GM21381 (cell line): ENCODE results near the gene XYLT1.

ENCODE experiments used
- ATAC-seq: cut with Tn5 transposase; IDR thresholded peaks from one replicate; pipeline ENCODE4 v1.9.1; 2021; ENCODE audit warnings: mild to moderate bottlenecking, moderate library complexity; ENCODE audit not compliant: unreplicated experiment

The XYLT1 gene

GRCh38 chr16:17294856-17295255 is 175.9 kb downstream of the XYLT1 start:
- no peak for ATAC-seq

GRCh38 chr16:17293813-17294558 is 176.8 kb downstream of the XYLT1 start:
- ATAC-seq = no peak

GRCh38 chr16:17291289-17291688 is 179.5 kb downstream of the XYLT1 start:
- no peak for ATAC-seq

- ATAC-seq = no peak
Measured at GRCh38 chr16:17289674-17290635, 180.8 kb downstream of the XYLT1 start.

GRCh38 chr16:17289050-17289449 is 181.7 kb downstream of the XYLT1 start:
- ATAC-seq = no peak

- ATAC-seq = no peak
Measured at GRCh38 chr16:17287166-17287800, 183.5 kb downstream of the XYLT1 start.

- ATAC-seq = no peak
Measured at GRCh38 chr16:17286443-17286842, 184.3 kb downstream of the XYLT1 start.

- no peak for ATAC-seq
Measured at GRCh38 chr16:17283016-17283415, 187.7 kb downstream of the XYLT1 start.

GRCh38 chr16:17282247-17282646 is 188.5 kb downstream of the XYLT1 start:
- ATAC-seq = no peak

- ATAC-seq = no peak
Measured at GRCh38 chr16:17281052-17281451, 189.7 kb downstream of the XYLT1 start.

GRCh38 chr16:17278988-17279387 is 191.8 kb downstream of the XYLT1 start:
- no peak for ATAC-seq

GRCh38 chr16:17277981-17278381 is 192.8 kb downstream of the XYLT1 start:
- ATAC-seq = no peak

- ATAC-seq = no peak
Measured at GRCh38 chr16:17276610-17277009, 194.2 kb downstream of the XYLT1 start.

- no peak for ATAC-seq
Measured at GRCh38 chr16:17276010-17276530, 194.7 kb downstream of the XYLT1 start.

- ATAC-seq = no peak
Measured at GRCh38 chr16:17275076-17276009, 195.4 kb downstream of the XYLT1 start.

- no peak for ATAC-seq
Measured at GRCh38 chr16:17273142-17273561, 197.6 kb downstream of the XYLT1 start.

- ATAC-seq = no peak
Measured at GRCh38 chr16:17272716-17273115, 198.0 kb downstream of the XYLT1 start.

GRCh38 chr16:17271687-17272086 is 199.1 kb downstream of the XYLT1 start:
- no peak for ATAC-seq

- no peak for ATAC-seq
Measured at GRCh38 chr16:17270683-17271109, 200.1 kb downstream of the XYLT1 start.

GRCh38 chr16:17270111-17270510 is 200.6 kb downstream of the XYLT1 start:
- no peak for ATAC-seq
